Fibroblast of mammary gland (primary cell): ENCODE data around the gene LDLRAD2.
"Not testable (repeated sequence)": the region's sequence is repeated elsewhere in the genome, so short reads cannot be mapped to it uniquely, and the experiment has no call there.

Experiments
- DNase-seq: peaks from one replicate; pipeline ENCODE4 v3.0.0-alpha.2; 2010; ENCODE audit warnings: low read depth
- H3K4me3 ChIP-seq: 2 replicates; pipeline ENCODE4 v1.5.1; 2011; ENCODE audit warnings: low read depth, mild to moderate bottlenecking, low read length, moderate library complexity; ENCODE audit not compliant: control insufficient read depth
- CTCF ChIP-seq: conservative IDR thresholded peaks from 2 replicates; pipeline ENCODE4 v1.5.1; 2011; ENCODE audit warnings: low read depth, low read length, inconsistent platforms; ENCODE audit not compliant: control insufficient read depth, insufficient read depth

The LDLRAD2 gene

GRCh38 chr1:21770201-21770600 is 41.9 kb upstream of the LDLRAD2 start:
- H3K4me3 ChIP-seq = no peak overlapping the region
- TF ChIP-seq CTCF = no peak
- DNase-seq = no peak

GRCh38 chr1:21770602-21771001 is 41.5 kb upstream of the LDLRAD2 start:
- not testable (repeated sequence) for DNase-seq, H3K4me3 ChIP-seq

GRCh38 chr1:21771672-21772071 is 40.4 kb upstream of the LDLRAD2 start:
- not testable (repeated sequence) for DNase-seq, H3K4me3 ChIP-seq

GRCh38 chr1:21773585-21773984 is 38.5 kb upstream of the LDLRAD2 start:
- H3K4me3 ChIP-seq = no peak overlapping the region
- TF ChIP-seq CTCF = no peak
- DNase-seq = no peak

- TF ChIP-seq CTCF = no peak
- DNase-seq = no peak
- no peak overlapping the region for H3K4me3 ChIP-seq
Observed at GRCh38 chr1:21774835-21775549, 37.1 kb upstream of the LDLRAD2 start.

GRCh38 chr1:21775550-21775914 is 36.5 kb upstream of the LDLRAD2 start:
- TF ChIP-seq CTCF = no peak
- H3K4me3 ChIP-seq = no peak overlapping the region
- no peak for DNase-seq

GRCh38 chr1:21775985-21776562 is 36.0 kb upstream of the LDLRAD2 start:
- DNase-seq = peak; percentile 14
- no peak overlapping the region for H3K4me3 ChIP-seq
- no peak for TF ChIP-seq CTCF

- DNase-seq, H3K4me3 ChIP-seq: not testable (repeated sequence)
Observed at GRCh38 chr1:21776925-21777324, 35.1 kb upstream of the LDLRAD2 start.
